Measurements from ENCODE around the gene ZSCAN5B. TPM values are rescaled to one million over a fixed set of nuclear protein-coding genes. Genes with fewer than 3 reads are reported as not detected.

ZSCAN5B gene
- total and polyA plus RNA-seq, 2 of the 13 experiments (the other 11 are each of a cell fraction or from before 2014, with no cell fraction given): not detected

- TF ChIP-seq AFF4 (CRISPR knock-in tag; IDR thresholded peaks at IDR 0.05) (0 out of 2 replicates have a peak, but pooled peaks have one; percentile 58), REST (IDR thresholded peaks at IDR 0.05; ENCODE audit: borderline replicate concordance in 1 of 2, low read depth in 1 of 2, low read length in 2 of 2) (peak in 1 of 2 experiments; percentile 47; a peak in 1 of 4 replicates), BHLHE40 (IDR thresholded peaks at IDR 0.05; ENCODE audit: low read length) (peak; percentile 82), ERF (CRISPR knock-in tag; IDR thresholded peaks at IDR 0.05) (peak; percentile 83; the same call in 1 of the 2 replicates), RCOR2 (CRISPR knock-in tag; IDR thresholded peaks at IDR 0.05) (peak; percentile 62; the same call in 1 of the 2 replicates), ZSCAN12 (CRISPR knock-in tag; IDR thresholded peaks at IDR 0.05) (no peak), TGIF2 (CRISPR knock-in tag; IDR thresholded peaks at IDR 0.05) (peak; percentile 69; the same call in 1 of the 2 replicates), SUZ12 (IDR thresholded peaks at IDR 0.05; ENCODE audit: low read depth, low read length) (no peak), ZNF350 (CRISPR knock-in tag; IDR thresholded peaks at IDR 0.05; ENCODE audit: borderline replicate concordance, low read depth) (peak; percentile 42; the same call in 1 of the 2 replicates), GTF2F1 (IDR thresholded peaks at IDR 0.05; ENCODE audit: low read length) (no peak), SNAI1 (CRISPR knock-in tag; IDR thresholded peaks at IDR 0.05; ENCODE audit: borderline replicate concordance) (no peak), GLI4 (CRISPR knock-in tag; IDR thresholded peaks at IDR 0.05; ENCODE audit: borderline replicate concordance) (peak; percentile 35; the same call in 1 of the 2 replicates), NCOA2 (CRISPR knock-in tag; IDR thresholded peaks at IDR 0.05) (0 out of 2 replicates have a peak, but pooled peaks have one; percentile 43), ZNF558 (CRISPR knock-in tag; IDR thresholded peaks at IDR 0.05; ENCODE audit: borderline replicate concordance) (no peak), ASH2L (IDR thresholded peaks at IDR 0.05; ENCODE audit: insufficient read length, low read depth, low read length) (no peak), RORA (CRISPR knock-in tag; IDR thresholded peaks at IDR 0.05) (no peak), NFE2 (CRISPR knock-in tag; IDR thresholded peaks at IDR 0.05) (no peak), ZNF770 (CRISPR knock-in tag; IDR thresholded peaks at IDR 0.05) (no peak), ZEB1 (IDR thresholded peaks at IDR 0.05; ENCODE audit: insufficient replicate concordance, low read depth) (peak; percentile 41)
- TF ChIP-seq, protein P1, sequence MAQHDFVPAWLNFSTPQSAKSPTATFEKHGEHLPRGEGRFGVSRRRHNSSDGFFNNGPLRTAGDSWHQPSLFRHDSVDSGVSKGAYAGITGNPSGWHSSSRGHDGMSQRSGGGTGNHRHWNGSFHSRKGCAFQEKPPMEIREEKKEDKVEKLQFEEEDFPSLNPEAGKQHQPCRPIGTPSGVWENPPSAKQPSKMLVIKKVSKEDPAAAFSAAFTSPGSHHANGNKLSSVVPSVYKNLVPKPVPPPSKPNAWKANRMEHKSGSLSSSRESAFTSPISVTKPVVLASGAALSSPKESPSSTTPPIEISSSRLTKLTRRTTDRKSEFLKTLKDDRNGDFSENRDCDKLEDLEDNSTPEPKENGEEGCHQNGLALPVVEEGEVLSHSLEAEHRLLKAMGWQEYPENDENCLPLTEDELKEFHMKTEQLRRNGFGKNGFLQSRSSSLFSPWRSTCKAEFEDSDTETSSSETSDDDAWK (CRISPR knock-in tag; IDR thresholded peaks at IDR 0.05): no peak
Measured at GRCh38 chr19:56170261-56170660, 27.3 kb downstream of the ZSCAN5B start (continued).
